SH-SY5Y (cell line): ENCODE results near the gene NOP58.

ENCODE experiments used
- GATA2 ChIP-seq: IDR thresholded peaks from 2 replicates; pipeline ENCODE4 v1.6.1; 2011; ENCODE audit warnings: mild to moderate bottlenecking, low read depth, low read length
- GATA3 ChIP-seq: IDR thresholded peaks from 2 replicates; pipeline ENCODE4 v1.6.1; 2011; ENCODE audit warnings: low read depth, mild to moderate bottlenecking, low read length, moderate library complexity

DNA sequence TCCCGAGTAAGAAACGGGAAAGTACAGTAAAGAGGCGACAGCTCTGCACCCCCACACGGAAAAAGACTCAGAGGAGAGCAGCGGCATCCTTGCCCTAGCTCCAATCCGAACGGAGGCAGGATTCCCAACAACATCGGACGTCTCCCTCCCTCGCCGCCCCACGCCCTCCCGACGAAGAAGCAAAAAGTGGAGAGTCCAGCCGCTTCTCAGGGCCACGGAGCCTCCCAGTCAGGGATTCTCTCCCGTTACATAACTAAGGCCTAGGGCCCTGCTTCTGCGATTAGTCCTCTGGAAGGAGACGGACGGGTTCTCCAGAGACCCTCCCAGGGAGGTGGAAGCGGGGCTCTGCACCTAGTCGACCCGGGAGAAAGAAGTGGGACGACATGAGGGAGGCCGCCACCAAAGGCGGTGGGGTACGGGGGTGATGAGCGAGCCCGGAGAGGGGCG, 27.8 kb upstream of the NOP58 start:
- TF ChIP-seq GATA2: no peak
- no peak for TF ChIP-seq GATA3
